Activated T-cell treated with anti-CD3 and anti-CD28 coated beads, Interleukin-2, amount 50 U/mL, for 24 hours (primary cell): ENCODE data around the gene PEX12.
"Not testable (repeated sequence)": the region's sequence is repeated elsewhere in the genome, so short reads cannot be mapped to it uniquely, and the experiment has no call there.

Experiments
- DNase-seq: peaks from one replicate; pipeline ENCODE4 v3.0.0-alpha.2; 2020
- H3K27ac Mint-ChIP-seq: 2 replicates; pipeline ENCODE4 v1.8.0; 2020; ENCODE audit warnings: mild to moderate bottlenecking, mixed read lengths
- H3K27me3 Mint-ChIP-seq: 2 replicates; pipeline ENCODE4 v1.8.0; 2020; ENCODE audit warnings: mixed read lengths
- H3K36me3 Mint-ChIP-seq: 2 replicates; pipeline ENCODE4 v1.8.0; 2020; ENCODE audit warnings: low read depth, mixed read lengths
- H3K4me1 Mint-ChIP-seq: 2 replicates; pipeline ENCODE4 v1.8.0; 2020; ENCODE audit warnings: low read depth, mixed read lengths
- H3K4me3 Mint-ChIP-seq: 2 replicates; pipeline ENCODE4 v1.8.0; 2020; ENCODE audit warnings: mild to moderate bottlenecking, moderate library complexity, mixed read lengths
- H3K9me3 Mint-ChIP-seq: 2 replicates; pipeline ENCODE4 v1.8.0; 2020; ENCODE audit warnings: mixed read lengths

PEX12 gene

GRCh38 chr17:35578197-35578928, at the start of gene PEX12:
PEX12 (minus strand) TSS chr17:35578571; CDS start chr17:35578021, 550 bp downstream.
- Mint-ChIP-seq H3K9me3 (no peaks in the 10 kb centered on the region), H3K36me3 (peaks cover 48% of the 10 kb centered on the region), H3K27ac (peak within 1 kb of the TSS; percentile 95), H3K4me1 (peaks cover 38% of the 10 kb centered on the region), H3K4me3 (peak within 1 kb of the TSS; percentile 90), H3K27me3 (no peaks in the 10 kb centered on the region)
- DNase-seq = peak; percentile 88

GRCh38 chr17:35627417-35627816, 49.0 kb upstream of the PEX12 start:
- Mint-ChIP-seq H3K27me3 (no peaks in the 10 kb centered on the region), H3K36me3 (peaks cover 84% of the 10 kb centered on the region), H3K27ac (no peak overlapping the region), H3K4me3 (no peak overlapping the region), H3K9me3 (no peaks in the 10 kb centered on the region), H3K4me1 (peaks cover 8% of the 10 kb centered on the region)
- DNase-seq = no peak

- H3K9me3 Mint-ChIP-seq = no peaks in the 10 kb centered on the region
- DNase-seq = no peak
- no peak overlapping the region for H3K4me3 Mint-ChIP-seq
- peaks cover 3% of the 10 kb centered on the region for H3K4me1 Mint-ChIP-seq
- H3K27ac Mint-ChIP-seq = no peak overlapping the region
- no peaks in the 10 kb centered on the region for H3K27me3 Mint-ChIP-seq
- peaks cover 78% of the 10 kb centered on the region for H3K36me3 Mint-ChIP-seq
These were observed 43.4 kb upstream of the PEX12 start for GRCh38 chr17:35621768-35622167.

GRCh38 chr17:35618628-35619027, 40.3 kb upstream of the PEX12 start:
- no peaks in the 10 kb centered on the region for H3K9me3 Mint-ChIP-seq
- H3K4me1 Mint-ChIP-seq = peaks cover 3% of the 10 kb centered on the region
- H3K36me3 Mint-ChIP-seq = peaks cover 69% of the 10 kb centered on the region
- no peak for DNase-seq
- H3K27me3 Mint-ChIP-seq = no peaks in the 10 kb centered on the region
- H3K27ac Mint-ChIP-seq = no peak overlapping the region
- no peak overlapping the region for H3K4me3 Mint-ChIP-seq

- DNase-seq = no peak
- Mint-ChIP-seq H3K4me1 (peaks cover 3% of the 10 kb centered on the region), H3K27ac (no peak overlapping the region), H3K4me3 (no peak overlapping the region), H3K9me3 (no peaks in the 10 kb centered on the region), H3K36me3 (peaks cover 73% of the 10 kb centered on the region), H3K27me3 (no peaks in the 10 kb centered on the region)
These were observed 39.1 kb upstream of the PEX12 start for GRCh38 chr17:35617505-35617904.

- Mint-ChIP-seq H3K27me3 (no peaks in the 10 kb centered on the region), H3K27ac (no peak overlapping the region), H3K36me3 (peaks cover 77% of the 10 kb centered on the region), H3K9me3 (no peaks in the 10 kb centered on the region), H3K4me3 (no peak overlapping the region), H3K4me1 (peaks cover 3% of the 10 kb centered on the region)
- no peak for DNase-seq
These were observed 38.2 kb upstream of the PEX12 start for GRCh38 chr17:35616536-35616935.

- H3K4me3 Mint-ChIP-seq = no peak overlapping the region
- no peaks in the 10 kb centered on the region for H3K27me3 Mint-ChIP-seq
- DNase-seq = no peak
- H3K9me3 Mint-ChIP-seq = no peaks in the 10 kb centered on the region
- peaks cover 1% of the 10 kb centered on the region for H3K4me1 Mint-ChIP-seq
- no peak overlapping the region for H3K27ac Mint-ChIP-seq
- H3K36me3 Mint-ChIP-seq = peaks cover 77% of the 10 kb centered on the region
These were observed 36.4 kb upstream of the PEX12 start for GRCh38 chr17:35614810-35615209.

GRCh38 chr17:35612924-35613521, 34.7 kb upstream of the PEX12 start:
- Mint-ChIP-seq H3K27ac (no peak overlapping the region), H3K9me3 (no peaks in the 10 kb centered on the region), H3K4me1 (no peaks in the 10 kb centered on the region), H3K36me3 (peaks cover 78% of the 10 kb centered on the region), H3K4me3 (no peak overlapping the region), H3K27me3 (no peaks in the 10 kb centered on the region)
- DNase-seq = no peak

- not testable (repeated sequence) for H3K4me1 Mint-ChIP-seq, H3K4me3 Mint-ChIP-seq, H3K27ac Mint-ChIP-seq, DNase-seq, H3K9me3 Mint-ChIP-seq, H3K27me3 Mint-ChIP-seq
- H3K36me3 Mint-ChIP-seq = peaks cover 82% of the 10 kb centered on the region
These were observed 32.4 kb upstream of the PEX12 start for GRCh38 chr17:35610746-35611145.

GRCh38 chr17:35609831-35610230, 31.5 kb upstream of the PEX12 start:
- H3K27ac Mint-ChIP-seq = no peak overlapping the region
- DNase-seq = no peak
- H3K36me3 Mint-ChIP-seq = peaks cover 84% of the 10 kb centered on the region
- no peaks in the 10 kb centered on the region for H3K9me3 Mint-ChIP-seq
- no peak overlapping the region for H3K4me3 Mint-ChIP-seq
- H3K4me1 Mint-ChIP-seq = peaks cover 4% of the 10 kb centered on the region
- no peaks in the 10 kb centered on the region for H3K27me3 Mint-ChIP-seq

- Mint-ChIP-seq H3K27me3 (no peaks in the 10 kb centered on the region), H3K27ac (no peak overlapping the region), H3K36me3 (peaks cover 85% of the 10 kb centered on the region), H3K4me3 (no peak overlapping the region), H3K9me3 (no peaks in the 10 kb centered on the region), H3K4me1 (peaks cover 4% of the 10 kb centered on the region)
- no peak for DNase-seq
These were observed 29.0 kb upstream of the PEX12 start for GRCh38 chr17:35607239-35607847.

GRCh38 chr17:35605678-35606077, 27.3 kb upstream of the PEX12 start:
- DNase-seq = no peak
- Mint-ChIP-seq H3K27me3 (no peaks in the 10 kb centered on the region), H3K36me3 (peaks cover 85% of the 10 kb centered on the region), H3K4me3 (no peak overlapping the region), H3K9me3 (no peaks in the 10 kb centered on the region), H3K4me1 (peaks cover 5% of the 10 kb centered on the region), H3K27ac (peak overlapping the region; percentile 64)

- no peaks in the 10 kb centered on the region for H3K27me3 Mint-ChIP-seq
- no peak overlapping the region for H3K4me3 Mint-ChIP-seq
- H3K36me3 Mint-ChIP-seq = peaks cover 92% of the 10 kb centered on the region
- no peaks in the 10 kb centered on the region for H3K9me3 Mint-ChIP-seq
- H3K27ac Mint-ChIP-seq = no peak overlapping the region
- peaks cover 5% of the 10 kb centered on the region for H3K4me1 Mint-ChIP-seq
- no peak for DNase-seq
These were observed 25.3 kb upstream of the PEX12 start for GRCh38 chr17:35603674-35604073.

- Mint-ChIP-seq H3K4me3 (no peak overlapping the region), H3K27ac (no peak overlapping the region), H3K4me1 (peaks cover 19% of the 10 kb centered on the region), H3K36me3 (peaks cover 87% of the 10 kb centered on the region), H3K27me3 (no peaks in the 10 kb centered on the region), H3K9me3 (no peaks in the 10 kb centered on the region)
- no peak for DNase-seq
These were observed 19.2 kb upstream of the PEX12 start for GRCh38 chr17:35597604-35598003.
